PC-3 (cell line): Measurements from ENCODE around the gene ARHGAP9.

Source experiments
- EZH2 ChIP-seq: fragments of 300-600 bp; sonication (generic); IDR thresholded peaks from one replicate; pipeline ENCODE4 v1.6.1; 2017; ENCODE audit warnings: antibody characterized with exemption, mild to moderate bottlenecking, low read length; ENCODE audit not compliant: unreplicated experiment
- EZH2phosphoT487 ChIP-seq: fragments of 300-600 bp; sonication (generic); IDR thresholded peaks from 2 replicates; pipeline ENCODE4 v1.6.1; 2018; ENCODE audit warnings: mild to moderate bottlenecking, antibody characterized with exemption, low read length, borderline replicate concordance
- TF ChIP-seq, protein P1 (sequence below): fragments of 300-600 bp; sonication (generic); conservative IDR thresholded peaks from 2 replicates; pipeline ENCODE4 v1.5.1; 2017; ENCODE audit warnings: antibody characterized with exemption, low read depth, mild to moderate bottlenecking, low read length

DNA sequence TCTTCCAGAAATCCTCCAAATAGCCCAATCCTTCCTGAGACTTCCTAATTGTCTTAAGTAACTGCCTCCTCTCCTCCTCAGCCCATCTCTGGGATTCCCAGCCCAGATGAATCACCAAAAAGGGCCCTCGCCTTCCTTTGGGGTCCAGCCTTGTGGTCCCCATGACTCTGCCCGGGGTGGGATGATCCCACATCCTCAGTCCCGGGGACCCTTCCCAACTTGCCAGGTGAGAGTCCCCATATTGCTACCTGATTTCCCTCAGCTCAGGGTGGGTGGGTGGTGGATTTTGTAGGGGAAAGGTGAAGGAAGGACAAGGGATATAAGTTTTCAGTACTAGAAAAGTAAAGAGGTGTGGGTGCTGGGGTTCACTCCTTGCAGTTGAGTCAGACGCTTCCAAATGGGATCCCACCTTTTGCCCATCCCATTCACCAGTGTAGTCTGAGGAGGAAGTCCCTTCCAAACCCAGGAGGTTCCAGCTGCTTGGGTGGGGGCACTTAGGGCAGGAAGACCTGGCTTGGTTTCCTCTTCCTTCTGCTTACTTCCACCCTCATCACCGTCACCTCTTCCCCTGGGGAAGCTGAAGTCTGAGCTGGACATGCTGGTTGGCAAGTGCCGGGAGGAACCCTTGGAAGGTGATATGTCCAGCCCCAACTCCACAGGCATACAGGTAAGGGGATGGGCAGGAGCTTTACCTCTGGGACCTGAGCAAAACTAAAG, 14.5 kb downstream of the ARHGAP9 start:
- TF ChIP-seq, protein P1, sequence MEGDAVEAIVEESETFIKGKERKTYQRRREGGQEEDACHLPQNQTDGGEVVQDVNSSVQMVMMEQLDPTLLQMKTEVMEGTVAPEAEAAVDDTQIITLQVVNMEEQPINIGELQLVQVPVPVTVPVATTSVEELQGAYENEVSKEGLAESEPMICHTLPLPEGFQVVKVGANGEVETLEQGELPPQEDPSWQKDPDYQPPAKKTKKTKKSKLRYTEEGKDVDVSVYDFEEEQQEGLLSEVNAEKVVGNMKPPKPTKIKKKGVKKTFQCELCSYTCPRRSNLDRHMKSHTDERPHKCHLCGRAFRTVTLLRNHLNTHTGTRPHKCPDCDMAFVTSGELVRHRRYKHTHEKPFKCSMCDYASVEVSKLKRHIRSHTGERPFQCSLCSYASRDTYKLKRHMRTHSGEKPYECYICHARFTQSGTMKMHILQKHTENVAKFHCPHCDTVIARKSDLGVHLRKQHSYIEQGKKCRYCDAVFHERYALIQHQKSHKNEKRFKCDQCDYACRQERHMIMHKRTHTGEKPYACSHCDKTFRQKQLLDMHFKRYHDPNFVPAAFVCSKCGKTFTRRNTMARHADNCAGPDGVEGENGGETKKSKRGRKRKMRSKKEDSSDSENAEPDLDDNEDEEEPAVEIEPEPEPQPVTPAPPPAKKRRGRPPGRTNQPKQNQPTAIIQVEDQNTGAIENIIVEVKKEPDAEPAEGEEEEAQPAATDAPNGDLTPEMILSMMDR: no peak
- TF ChIP-seq EZH2 (no peak), EZH2phosphoT487 (no peak)
